A673 (cell line): ENCODE data around the gene SFRP2. TPM values are rescaled to one million over a fixed set of nuclear protein-coding genes. Genes with fewer than 3 reads are reported as not detected.

Experiments
- BruUV-seq: library from RNA; stranded (reverse); fragments of 400-500 nt; replicated peaks from 2 replicates; lab custom pipeline; 2021; lab: Mats Ljungman, UMichigan
- CTCF ChIA-PET: fragments of 300-600 bp; sonication (Branson Sonifier 250); formaldehyde crosslinking; loops from one replicate; lab custom pipeline; 2022; ENCODE audit warnings: antibody characterized with exemption; lab: Charles Lee
- POLR2A ChIA-PET: fragments of 300-600 bp; sonication (Branson Sonifier 250); formaldehyde crosslinking; loops from one replicate; lab custom pipeline; 2022; ENCODE audit warnings: antibody characterized with exemption; ENCODE audit not compliant: low non-redundant PET; lab: Charles Lee
- DNase-seq: peaks from one replicate; pipeline ENCODE4 v3.0.0-alpha.2; 2015; ENCODE audit warnings: low spot score
- H3K27ac ChIP-seq: fragments of 200-600 bp; sonication (generic); 2 replicates; pipeline ENCODE4 v1.5.1; 2016; ENCODE audit warnings: mixed run types, low read depth, mild to moderate bottlenecking, mixed read lengths, antibody characterized with exemption, low read length; ENCODE audit not compliant: poor library complexity, severe bottlenecking
- H3K27me3 ChIP-seq: fragments of 200-600 bp; sonication (generic); replicated peaks from 2 replicates; pipeline ENCODE4 v1.6.1; 2017; ENCODE audit warnings: mixed run types, low read depth, mild to moderate bottlenecking, mixed read lengths, antibody characterized with exemption, low read length; ENCODE audit not compliant: insufficient read depth, poor library complexity
- H3K36me3 ChIP-seq: fragments of 200-600 bp; sonication (generic); 2 replicates; pipeline ENCODE4 v1.6.1; 2016; ENCODE audit warnings: mixed run types, mild to moderate bottlenecking, mixed read lengths, antibody characterized with exemption, low read length; ENCODE audit not compliant: insufficient read depth, poor library complexity, severe bottlenecking
- H3K4me1 ChIP-seq: fragments of 200-600 bp; sonication (generic); 2 replicates; pipeline ENCODE4 v1.6.1; 2017; ENCODE audit warnings: mixed run types, mild to moderate bottlenecking, mixed read lengths, antibody characterized with exemption, low read length; ENCODE audit not compliant: insufficient read depth, poor library complexity, severe bottlenecking
- H3K4me3 ChIP-seq: fragments of 200-600 bp; sonication (generic); 2 replicates; pipeline ENCODE4 v1.5.1; 2016; ENCODE audit warnings: low read depth, mixed run types, mild to moderate bottlenecking, mixed read lengths, low read length; ENCODE audit not compliant: poor library complexity, severe bottlenecking
- H3K9me3 ChIP-seq: fragments of 200-600 bp; sonication (generic); 2 replicates; pipeline ENCODE4 v1.6.1; 2016; ENCODE audit warnings: mixed run types, low read depth, mild to moderate bottlenecking, mixed read lengths, antibody characterized with exemption, low read length; ENCODE audit not compliant: poor library complexity, severe bottlenecking
- CTCF ChIP-seq: fragments of 300-800, 200-600 bp; sonication (generic); conservative IDR thresholded peaks from 2 replicates; pipeline ENCODE4 v1.5.1; 2017; ENCODE audit warnings: low read depth, mild to moderate bottlenecking, antibody characterized with exemption, low read length, moderate library complexity, mixed read lengths
- EZH2 ChIP-seq: fragments of 200-600 bp; sonication (generic); IDR thresholded peaks from 2 replicates; pipeline ENCODE4 v1.6.1; 2017; ENCODE audit warnings: borderline replicate concordance, low read depth, mild to moderate bottlenecking, mixed read lengths, antibody characterized with exemption, low read length; ENCODE audit not compliant: poor library complexity, severe bottlenecking
- intact Hi-C: fragments of 100-400 bp; cut with micrococcal nuclease; formaldehyde crosslinking; loops from one replicate; pipeline ENCODE4 v1.10.0; 2022; ENCODE audit not compliant: unreplicated experiment
- total RNA-seq: library from RNA; stranded (reverse); gene quantifications from 2 replicates; pipeline ENCODE4 v1.2.3, GENCODE V29; 2021

SFRP2 gene
- total RNA-seq, 1 experiment from 2014 or later = 1.4 TPM

- H3K27ac ChIP-seq = no peak overlapping the region
- H3K36me3 ChIP-seq = no peaks in the 10 kb centered on the region
- peaks cover 4% of the 10 kb centered on the region for H3K4me1 ChIP-seq
- no peak for TF ChIP-seq CTCF
- TF ChIP-seq EZH2 = no peak
- ChIA-PET POLR2A (no interaction called here), CTCF (no interaction called here)
- DNase-seq = no peak
- no TSS peak for BruUV-seq
- H3K27me3 ChIP-seq = no peaks in the 10 kb centered on the region
- H3K9me3 ChIP-seq = no peaks in the 10 kb centered on the region
- intact Hi-C loops = no loop called here
- H3K4me3 ChIP-seq = no peak overlapping the region
These were observed 30.7 kb downstream of the SFRP2 start for GRCh38 chr4:153758136-153758535.

DNA sequence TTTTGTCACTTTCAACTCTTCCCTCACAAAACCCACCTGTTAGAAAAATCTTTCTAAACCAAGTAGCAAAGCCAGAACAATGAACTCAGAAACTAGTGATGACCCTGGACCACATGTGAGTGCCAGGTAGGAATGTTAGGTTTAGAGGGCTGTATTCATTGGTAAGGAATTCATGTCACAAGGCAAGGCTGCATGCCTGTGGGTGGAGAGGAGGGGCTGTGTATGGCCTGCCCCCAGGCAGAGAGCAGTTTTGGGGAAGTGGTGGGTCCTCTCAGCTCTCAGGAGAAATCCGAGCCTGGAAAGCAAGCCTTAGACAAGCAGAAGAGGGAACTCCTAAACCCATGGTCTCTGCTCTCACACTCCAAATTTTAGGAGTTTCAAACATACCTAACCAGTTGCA lies 31.5 kb downstream of the SFRP2 start:
- TF ChIP-seq CTCF (no peak), EZH2 (no peak)
- intact Hi-C loops = no loop called here
- ChIA-PET CTCF (no interaction called here), POLR2A (no interaction called here)
- Histone ChIP-seq H3K4me1 (peaks cover 4% of the 10 kb centered on the region), H3K36me3 (no peaks in the 10 kb centered on the region), H3K9me3 (no peaks in the 10 kb centered on the region), H3K27ac (no peak overlapping the region), H3K27me3 (no peaks in the 10 kb centered on the region), H3K4me3 (no peak overlapping the region)
- no TSS peak for BruUV-seq
- no peak for DNase-seq

DNA sequence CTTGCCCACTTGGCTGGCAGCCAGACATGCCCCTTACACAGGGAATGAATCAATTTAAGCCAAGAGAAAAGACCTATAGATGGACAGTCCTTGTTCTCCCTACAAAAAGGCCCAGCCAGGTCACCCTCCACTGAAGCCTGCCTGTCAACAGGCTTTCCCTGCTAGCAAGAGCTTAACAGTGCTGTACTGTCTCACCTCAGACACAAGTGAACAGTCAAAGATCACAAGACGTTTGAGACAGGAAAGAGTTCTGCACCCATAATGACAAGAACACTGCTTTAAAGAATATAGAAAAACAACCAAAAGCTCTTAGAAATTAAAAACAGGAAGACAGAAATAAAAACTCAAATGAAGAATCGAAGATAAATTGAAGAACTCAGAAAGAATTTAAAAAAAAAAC lies 33.7 kb downstream of the SFRP2 start:
- Histone ChIP-seq H3K4me3 (no peak overlapping the region), H3K36me3 (no peaks in the 10 kb centered on the region), H3K4me1 (peaks cover 4% of the 10 kb centered on the region), H3K9me3 (no peaks in the 10 kb centered on the region), H3K27ac (no peak overlapping the region), H3K27me3 (no peaks in the 10 kb centered on the region)
- no TSS peak for BruUV-seq
- no peak for TF ChIP-seq CTCF
- no peak for TF ChIP-seq EZH2
- POLR2A ChIA-PET = no interaction called here
- CTCF ChIA-PET = interaction anchor here (0.6 kb wide), 1 partner anchor 815 kb away, joined by 4 read pairs; no protein-coding TSS in a partner anchor
- no peak for DNase-seq
- intact Hi-C loops = no loop called here
